OCI-LY7 (cell line): Measurements from ENCODE around the gene NGB. TPM values are rescaled to one million over a fixed set of nuclear protein-coding genes. Genes with fewer than 3 reads are reported as not detected.
A peak's percentile ranks its signal among the peaks of the same experiment; 100 is the strongest.

ENCODE experiments used
- BruUV-seq: library from RNA; stranded (reverse); fragments of 400-500 nt; replicated peaks from 2 replicates; lab custom pipeline; 2021; lab: Mats Ljungman, UMichigan
- CTCF ChIA-PET: fragments of 300-600 bp; sonication (Branson Sonifier 250); formaldehyde crosslinking; loops from one replicate; lab custom pipeline; 2022; ENCODE audit warnings: antibody characterized with exemption; ENCODE audit not compliant: unreplicated experiment; lab: Charles Lee
- POLR2A ChIA-PET: fragments of 300-600 bp; sonication (Branson Sonifier 250); formaldehyde crosslinking; loops from one replicate; lab custom pipeline; 2022; ENCODE audit warnings: antibody characterized with exemption; lab: Charles Lee
- DNase-seq: peaks from one replicate; pipeline ENCODE4 v3.0.0-alpha.2; 2015; ENCODE audit warnings: low spot score
- H2AFZ ChIP-seq: fragments of 200-600 bp; sonication (generic), shearing (Covaris generic); 2 replicates; pipeline ENCODE4 v1.6.1; 2014; ENCODE audit warnings: mild to moderate bottlenecking, antibody characterized with exemption, low read length, moderate library complexity
- H3K27ac ChIP-seq: fragments of 200-600 bp; sonication (generic); 2 replicates; pipeline ENCODE4 v1.5.1; 2014; ENCODE audit warnings: mixed run types, low read depth, mild to moderate bottlenecking, moderate library complexity, low read length, inconsistent platforms; ENCODE audit not compliant: poor library complexity, severe bottlenecking
- H3K36me3 ChIP-seq: fragments of 200-600 bp; sonication (generic); 2 replicates; pipeline ENCODE4 v1.6.1; 2014; ENCODE audit warnings: mild to moderate bottlenecking, antibody characterized with exemption, low read length, moderate library complexity, mixed read lengths; ENCODE audit not compliant: insufficient read depth
- H3K4me1 ChIP-seq: fragments of 200-600 bp; sonication (generic); 2 replicates; pipeline ENCODE4 v1.5.1; 2014; ENCODE audit warnings: mild to moderate bottlenecking, low read length; ENCODE audit not compliant: insufficient read depth, poor library complexity, severe bottlenecking
- H3K4me2 ChIP-seq: fragments of 200-600 bp; sonication (generic); 2 replicates; pipeline ENCODE4 v1.6.1; 2014; ENCODE audit warnings: mild to moderate bottlenecking, low read length
- H3K4me3 ChIP-seq: fragments of 200-600 bp; sonication (generic); 2 replicates; pipeline ENCODE4 v1.5.1; 2014; ENCODE audit warnings: mild to moderate bottlenecking, low read depth, low read length; ENCODE audit not compliant: poor library complexity, severe bottlenecking
- H3K79me2 ChIP-seq: fragments of 200-600 bp; sonication (generic); 2 replicates; pipeline ENCODE4 v1.6.1; 2016; ENCODE audit warnings: low read depth, mild to moderate bottlenecking, low read length, moderate library complexity, mixed read lengths; ENCODE audit not compliant: insufficient read depth
- H3K9me2 ChIP-seq: fragments of 200-600 bp; sonication (generic); 2 replicates; pipeline ENCODE4 v1.6.1; 2016; ENCODE audit warnings: mild to moderate bottlenecking, low read length, mixed read lengths; ENCODE audit not compliant: insufficient read depth
- H3K9me3 ChIP-seq: fragments of 200-600 bp; sonication (generic); 2 replicates; pipeline ENCODE4 v1.6.1; 2014; ENCODE audit warnings: mild to moderate bottlenecking, mixed run types, low read length, mixed read lengths
- H4K20me1 ChIP-seq: fragments of 200-600 bp; sonication (generic); 2 replicates; pipeline ENCODE4 v1.6.1; 2014; ENCODE audit warnings: mild to moderate bottlenecking, antibody characterized with exemption, low read length, moderate library complexity, mixed read lengths; ENCODE audit not compliant: insufficient read depth
- CTCF ChIP-seq: fragments of 200-600 bp; sonication (generic); conservative IDR thresholded peaks from 2 replicates; pipeline ENCODE4 v1.5.1; 2014; ENCODE audit warnings: mild to moderate bottlenecking, antibody characterized with exemption, low read length, moderate library complexity, mixed read lengths
- EZH2phosphoT487 ChIP-seq: fragments of 200-600 bp; sonication (generic); IDR thresholded peaks from 2 replicates; pipeline ENCODE4 v1.6.1; 2018; ENCODE audit warnings: low read depth, borderline replicate concordance, mild to moderate bottlenecking, mixed run types, antibody characterized with exemption, low read length, moderate library complexity, mixed read lengths
- intact Hi-C: fragments of 100-400 bp; cut with micrococcal nuclease; formaldehyde crosslinking; loops from one replicate; pipeline ENCODE4 v1.10.0; 2022; ENCODE audit not compliant: unreplicated experiment
- total RNA-seq, 2 experiments: library from RNA; depleted of rRNA in 1 of 2; stranded (reverse); fragments of >200 nt in 1 of 2; shearing (Covaris generic) in 1 of 2; gene quantifications; 2 replicates each; pipeline ENCODE4 v1.2.3, GENCODE V29; 2014 to 2022

The NGB gene
- total RNA-seq, 2 experiments from 2014 or later: not detected

- Histone ChIP-seq H3K9me2 (no peaks in the 10 kb centered on the region), H3K4me2 (no peak overlapping the region), H3K27ac (no peak overlapping the region), H2AFZ (no peak overlapping the region), H3K4me1 (peaks cover 29% of the 10 kb centered on the region), H4K20me1 (no peaks in the 10 kb centered on the region), H3K36me3 (no peaks in the 10 kb centered on the region), H3K9me3 (no peaks in the 10 kb centered on the region), H3K79me2 (no peaks in the 10 kb centered on the region), H3K4me3 (no peak overlapping the region)
- TF ChIP-seq EZH2phosphoT487 (no peak), CTCF (no peak)
- intact Hi-C loops: no loop called here
- ChIA-PET CTCF (no interaction called here), POLR2A (no interaction called here)
- no TSS peak for BruUV-seq
- DNase-seq: no peak
Measured at GRCh38 chr14:77246784-77247183, 24.2 kb downstream of the NGB start.

GRCh38 chr14:77245820-77246219 is 25.2 kb downstream of the NGB start:
- H3K4me1 ChIP-seq: peaks cover 33% of the 10 kb centered on the region
- H3K4me3 ChIP-seq: no peak overlapping the region
- intact Hi-C loops: no loop called here
- H3K79me2 ChIP-seq: no peaks in the 10 kb centered on the region
- H2AFZ ChIP-seq: no peak overlapping the region
- POLR2A ChIA-PET: no interaction called here
- no TSS peak for BruUV-seq
- no peaks in the 10 kb centered on the region for H4K20me1 ChIP-seq
- no peaks in the 10 kb centered on the region for H3K9me2 ChIP-seq
- no peaks in the 10 kb centered on the region for H3K9me3 ChIP-seq
- H3K36me3 ChIP-seq: no peaks in the 10 kb centered on the region
- H3K4me2 ChIP-seq: no peak overlapping the region
- CTCF ChIA-PET: no interaction called here
- no peak overlapping the region for H3K27ac ChIP-seq
- TF ChIP-seq EZH2phosphoT487: no peak
- peak; percentile 34; the same call in 1 of the 2 replicates for TF ChIP-seq CTCF
- no peak for DNase-seq

GRCh38 chr14:77243853-77244252 is 27.2 kb downstream of the NGB start:
- H3K9me2 ChIP-seq: no peaks in the 10 kb centered on the region
- peak overlapping the region; percentile 24; the same call in 1 of the 2 replicates for H2AFZ ChIP-seq
- CTCF ChIA-PET: no interaction called here
- no peaks in the 10 kb centered on the region for H3K79me2 ChIP-seq
- H3K4me2 ChIP-seq: peak overlapping the region; percentile 47
- no peaks in the 10 kb centered on the region for H3K9me3 ChIP-seq
- peak; percentile 79 for DNase-seq
- H3K27ac ChIP-seq: peak overlapping the region; percentile 14
- no peaks in the 10 kb centered on the region for H4K20me1 ChIP-seq
- intact Hi-C loops: no loop called here
- TF ChIP-seq CTCF (no peak), EZH2phosphoT487 (no peak)
- no TSS peak for BruUV-seq
- POLR2A ChIA-PET: no interaction called here
- H3K4me3 ChIP-seq: no peak overlapping the region
- no peaks in the 10 kb centered on the region for H3K36me3 ChIP-seq
- peaks cover 33% of the 10 kb centered on the region for H3K4me1 ChIP-seq
